Type B pancreatic cell (in vitro differentiated cells): Measurements from ENCODE around the gene APOBEC3H. TPM values are rescaled to one million over a fixed set of nuclear protein-coding genes. Genes with fewer than 3 reads are reported as not detected.
A peak's percentile ranks its signal among the peaks of the same experiment; 100 is the strongest.

Experiments used
- DNase-seq: peaks from one replicate; pipeline ENCODE4 v3.0.0; 2021; ENCODE audit warnings: mixed read lengths; ENCODE audit not compliant: unreplicated experiment; ENCODE audit errors: extremely low spot score
- H3K27ac Mint-ChIP-seq: 2 replicates; pipeline ENCODE4 v1.8.0; 2021; ENCODE audit warnings: mild to moderate bottlenecking, mixed read lengths
- H3K27me3 Mint-ChIP-seq: 2 replicates; pipeline ENCODE4 v1.8.0; 2021; ENCODE audit warnings: mixed read lengths
- H3K36me3 Mint-ChIP-seq: 2 replicates; pipeline ENCODE4 v1.8.0; 2021; ENCODE audit warnings: mixed read lengths
- H3K4me1 Mint-ChIP-seq: one replicate; pipeline ENCODE4 v1.8.0; 2021; ENCODE audit warnings: mixed read lengths; ENCODE audit not compliant: unreplicated experiment
- H3K4me3 Mint-ChIP-seq: 2 replicates; pipeline ENCODE4 v1.8.0; 2021; ENCODE audit warnings: mild to moderate bottlenecking, mixed read lengths
- H3K9me3 Mint-ChIP-seq: 2 replicates; pipeline ENCODE4 v1.8.0; 2021; ENCODE audit warnings: mixed read lengths
- CTCF ChIP-seq: fragments of 200-600 bp; sonication (generic); conservative IDR thresholded peaks from 2 replicates; pipeline ENCODE4 v1.5.0; 2021; ENCODE audit warnings: antibody characterized with exemption, mild to moderate bottlenecking
- total RNA-seq: library from RNA; stranded (reverse); gene quantifications from 2 replicates; pipeline ENCODE4 v1.2.1, GENCODE V29; 2021; ENCODE audit warnings: low replicate concordance

Gene APOBEC3H
- total RNA-seq, 1 donor from 2014 or later, result 0.63 TPM

GRCh38 chr22:39132281-39132680 lies 35.2 kb downstream of the APOBEC3H start:
- H3K27me3 Mint-ChIP-seq, result no peaks in the 10 kb centered on the region
- H3K27ac Mint-ChIP-seq, result no peak overlapping the region

GRCh38 chr22:39132871-39133524 lies 36.0 kb downstream of the APOBEC3H start:
- H3K4me1 Mint-ChIP-seq, result peaks cover 14% of the 10 kb centered on the region
- H3K27ac Mint-ChIP-seq, result no peak overlapping the region
- H3K9me3 Mint-ChIP-seq, result no peaks in the 10 kb centered on the region
- no peaks in the 10 kb centered on the region for H3K36me3 Mint-ChIP-seq
- no peak for TF ChIP-seq CTCF
- no peak overlapping the region for H3K4me3 Mint-ChIP-seq
- no peak for DNase-seq
- H3K27me3 Mint-ChIP-seq, result no peaks in the 10 kb centered on the region

More at GRCh38 chr22:39132281-39132680, 35.2 kb downstream of the APOBEC3H start:
- H3K4me1 Mint-ChIP-seq, result peaks cover 14% of the 10 kb centered on the region
- H3K4me3 Mint-ChIP-seq, result no peak overlapping the region
- DNase-seq, result no peak
- no peaks in the 10 kb centered on the region for H3K36me3 Mint-ChIP-seq
- no peak for TF ChIP-seq CTCF
- H3K9me3 Mint-ChIP-seq, result no peaks in the 10 kb centered on the region

GRCh38 chr22:39133871-39134270 lies 36.8 kb downstream of the APOBEC3H start:
- H3K27ac Mint-ChIP-seq, result no peak overlapping the region
- TF ChIP-seq CTCF, result no peak
- H3K4me3 Mint-ChIP-seq, result no peak overlapping the region
- no peaks in the 10 kb centered on the region for H3K9me3 Mint-ChIP-seq
- no peaks in the 10 kb centered on the region for H3K36me3 Mint-ChIP-seq
- DNase-seq, result no peak
- H3K4me1 Mint-ChIP-seq, result peaks cover 14% of the 10 kb centered on the region
- no peaks in the 10 kb centered on the region for H3K27me3 Mint-ChIP-seq

GRCh38 chr22:39134366-39135091 lies 37.5 kb downstream of the APOBEC3H start:
- H3K4me3 Mint-ChIP-seq, result no peak overlapping the region
- H3K9me3 Mint-ChIP-seq, result no peaks in the 10 kb centered on the region
- no peak for DNase-seq
- H3K27me3 Mint-ChIP-seq, result no peaks in the 10 kb centered on the region
- H3K27ac Mint-ChIP-seq, result no peak overlapping the region
- H3K4me1 Mint-ChIP-seq, result peaks cover 14% of the 10 kb centered on the region
- H3K36me3 Mint-ChIP-seq, result no peaks in the 10 kb centered on the region
- TF ChIP-seq CTCF, result no peak

GRCh38 chr22:39135092-39135896 lies 38.2 kb downstream of the APOBEC3H start:
- no peak for DNase-seq
- peaks cover 14% of the 10 kb centered on the region for H3K4me1 Mint-ChIP-seq
- H3K4me3 Mint-ChIP-seq, result no peak overlapping the region

More at GRCh38 chr22:39135092-39135896, 38.2 kb downstream of the APOBEC3H start:
- H3K9me3 Mint-ChIP-seq, result no peaks in the 10 kb centered on the region
- no peaks in the 10 kb centered on the region for H3K36me3 Mint-ChIP-seq
- no peak overlapping the region for H3K27ac Mint-ChIP-seq
- no peaks in the 10 kb centered on the region for H3K27me3 Mint-ChIP-seq
- peak; percentile 82 for TF ChIP-seq CTCF
